Measurements from ENCODE around the gene OR4D6. TPM values are rescaled to one million over a fixed set of nuclear protein-coding genes. Genes with fewer than 3 reads are reported as not detected.

Gene OR4D6
- total and polyA plus RNA-seq, 2 experiments from 2014 or later, result not detected

DNA sequence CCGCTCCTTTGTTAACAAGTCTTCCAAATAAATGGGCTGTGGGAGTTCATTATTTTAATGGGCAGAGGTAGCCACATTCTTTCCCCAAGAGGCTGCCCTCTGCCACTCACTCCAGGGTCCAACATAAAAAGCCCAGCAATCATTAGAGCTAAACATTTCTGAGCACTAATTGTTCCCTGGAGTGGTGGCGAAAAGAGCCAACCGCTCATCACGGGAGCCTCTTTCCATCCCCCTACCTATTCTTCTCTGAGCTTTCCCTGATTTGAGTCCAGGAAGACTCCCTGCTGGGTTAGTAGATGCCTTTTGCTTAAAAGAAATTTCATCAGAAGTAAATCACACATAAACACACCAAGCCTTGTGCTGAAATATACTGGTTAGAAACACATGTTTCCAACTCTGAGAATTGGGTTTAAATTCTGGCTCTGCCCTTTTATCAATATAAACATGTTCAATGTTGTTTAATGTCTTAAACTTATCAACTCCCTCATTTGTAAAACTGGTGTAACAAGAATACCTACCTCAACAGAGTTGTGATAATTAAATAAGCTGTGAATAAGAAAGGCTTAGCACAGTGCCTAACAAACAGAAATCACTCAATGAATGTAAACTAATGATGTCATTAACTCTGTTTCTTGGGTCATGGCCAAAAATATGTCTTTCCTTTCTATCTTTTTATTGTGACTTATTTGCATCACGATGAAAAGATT is 30.2 kb upstream of the OR4D6 start, which contains the start of gene OR5A2:
Gene OR5A2, minus strand, starts transcription at position 53 of the 707 bp plus-strand sequence. CDS start 3,460 bp downstream, outside the sequence.
- H3K9me3 ChIP-seq (ENCODE audit: low read depth), result no peaks in the 10 kb centered on the region
- no peaks in the 10 kb centered on the region for H3K4me1 ChIP-seq (ENCODE audit: insufficient read depth)
- H3K9ac ChIP-seq, result no peak within 1 kb of the TSS
- H3K27me3 ChIP-seq (replicated peaks; ENCODE audit: insufficient read depth), result peaks cover 5% of the 10 kb centered on the region; the same call in 1 of the 2 replicates
- H3K36me3 ChIP-seq (ENCODE audit: low read depth), result no peaks in the 10 kb centered on the region
- in situ Hi-C loops (cut with MboI), result no loop called here
- no peaks in the 10 kb centered on the region for H3K9me2 ChIP-seq (ENCODE audit: insufficient read depth)
- H2AFZ ChIP-seq, result no peak within 1 kb of the TSS
- 42 to 53% methylated on average over 5 of the region's 5 CpGs for WGBS, 2 experiments (ENCODE audit: low coverage in 1 of 2, low lambda C conversion rate in 2 of 2, missing lambda C conversion rate in 2 of 2)
- no peaks in the 10 kb centered on the region for H3K79me2 ChIP-seq (ENCODE audit: insufficient read depth)
- no peak for TF ChIP-seq EZH2phosphoT487 (IDR thresholded peaks at IDR 0.05; ENCODE audit: insufficient read depth, low read depth)
- TF ChIP-seq EZH2 (IDR thresholded peaks at IDR 0.05; ENCODE audit: insufficient read depth, poor library complexity, severe bottlenecking), result no peak
- H3K4me2 ChIP-seq (ENCODE audit: unreplicated experiment), result no peak within 1 kb of the TSS
- DNase-seq, result no peak
- H3K27ac ChIP-seq, result no peak within 1 kb of the TSS
- no peaks in the 10 kb centered on the region for H3F3A ChIP-seq (ENCODE audit: insufficient read depth)
- no peak within 1 kb of the TSS for H3K4me3 ChIP-seq
- H4K20me1 ChIP-seq (ENCODE audit: insufficient read depth), result no peaks in the 10 kb centered on the region

DNA sequence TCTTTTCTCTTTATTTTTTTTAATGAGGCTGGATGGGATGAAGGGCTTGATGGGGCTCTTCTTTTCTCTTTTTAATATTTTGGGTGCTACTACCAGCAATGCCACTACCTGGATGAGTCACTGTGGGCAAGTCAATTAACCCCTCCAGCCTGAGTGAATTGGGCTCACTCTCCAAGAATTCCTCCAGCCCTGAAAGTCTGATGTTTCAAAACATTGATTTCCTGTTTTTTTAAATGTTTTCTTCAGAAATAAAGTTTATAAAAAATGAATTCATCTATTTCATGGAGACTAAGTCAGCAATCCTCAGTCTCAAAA is 29.7 kb upstream of the OR4D6 start:
- Histone ChIP-seq H3K79me2 (ENCODE audit: insufficient read depth) (no peaks in the 10 kb centered on the region), H3K9ac (no peak overlapping the region), H3K9me2 (ENCODE audit: insufficient read depth) (no peaks in the 10 kb centered on the region), H4K20me1 (ENCODE audit: insufficient read depth) (no peaks in the 10 kb centered on the region), H3K36me3 (ENCODE audit: low read depth) (no peaks in the 10 kb centered on the region), H3K4me2 (ENCODE audit: unreplicated experiment) (no peak overlapping the region), H3K27me3 (replicated peaks; ENCODE audit: insufficient read depth) (peaks cover 5% of the 10 kb centered on the region; the same call in 1 of the 2 replicates), H3K27ac (no peak overlapping the region), H3F3A (ENCODE audit: insufficient read depth) (no peaks in the 10 kb centered on the region), H3K4me3 (no peak overlapping the region), H2AFZ (no peak overlapping the region), H3K9me3 (ENCODE audit: low read depth) (no peaks in the 10 kb centered on the region), H3K4me1 (ENCODE audit: insufficient read depth) (no peaks in the 10 kb centered on the region)
- TF ChIP-seq EZH2phosphoT487 (IDR thresholded peaks at IDR 0.05; ENCODE audit: insufficient read depth, low read depth) (no peak), EZH2 (IDR thresholded peaks at IDR 0.05; ENCODE audit: insufficient read depth, poor library complexity, severe bottlenecking) (no peak)
- in situ Hi-C loops (cut with MboI), result no loop called here
- no peak for DNase-seq

DNA sequence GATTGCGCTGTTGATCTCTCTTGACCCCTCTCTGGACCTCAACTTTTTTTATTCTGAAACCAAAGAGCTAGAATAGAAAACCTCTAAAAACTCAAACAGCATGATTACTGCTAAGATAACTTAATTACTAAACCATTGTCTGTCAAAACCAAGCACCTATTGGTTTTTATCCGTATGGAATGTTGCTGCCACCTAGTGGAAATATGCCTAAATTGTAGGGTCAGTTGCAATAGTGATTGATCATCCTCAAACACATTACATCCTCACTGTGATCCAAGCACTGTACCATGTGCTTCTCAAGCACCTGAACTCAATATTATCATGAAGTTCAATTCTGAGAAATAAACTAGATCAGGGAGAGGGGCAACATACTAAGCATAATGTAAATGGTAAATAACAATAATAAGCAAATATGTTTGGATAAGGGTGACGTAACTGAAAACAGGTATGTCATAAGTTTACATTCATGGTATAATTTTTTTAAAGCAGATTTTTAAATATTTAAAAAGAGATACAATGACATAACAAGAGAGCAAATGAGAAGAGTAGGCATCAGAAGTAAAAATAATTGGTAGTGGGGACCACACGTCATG is 26.7 kb upstream of the OR4D6 start:
- H3K4me3 ChIP-seq, result no peak overlapping the region

GRCh38 chr11:59436169-59436568 is 20.6 kb upstream of the OR4D6 start, which contains the start of gene OR5A1:
OR5A1 (plus strand) TSS chr11:59436469; CDS start chr11:59443169, 6,700 bp downstream.
- WGBS, 2 experiments (ENCODE audit: low coverage in 1 of 2, low lambda C conversion rate in 2 of 2, missing lambda C conversion rate in 2 of 2), result 29 to 40% methylated on average over 3 of the region's 3 CpGs
- no peak for DNase-seq
- Histone ChIP-seq H4K20me1 (ENCODE audit: insufficient read depth) (no peaks in the 10 kb centered on the region), H3F3A (ENCODE audit: insufficient read depth) (no peaks in the 10 kb centered on the region), H3K9ac (no peak within 1 kb of the TSS), H3K4me2 (ENCODE audit: unreplicated experiment) (no peak within 1 kb of the TSS), H3K9me3 (ENCODE audit: low read depth) (no peaks in the 10 kb centered on the region), H3K4me1 (ENCODE audit: insufficient read depth) (no peaks in the 10 kb centered on the region), H3K36me3 (ENCODE audit: low read depth) (no peaks in the 10 kb centered on the region), H3K9me2 (ENCODE audit: insufficient read depth) (no peaks in the 10 kb centered on the region), H3K79me2 (ENCODE audit: insufficient read depth) (no peaks in the 10 kb centered on the region), H3K27me3 (replicated peaks; ENCODE audit: insufficient read depth) (0 out of 2 replicates have a peak, but pooled peaks cover 17% of the 10 kb centered on the region), H2AFZ (no peak within 1 kb of the TSS), H3K27ac (no peak within 1 kb of the TSS), H3K4me3 (no peak within 1 kb of the TSS)
- no peak for TF ChIP-seq EZH2 (IDR thresholded peaks at IDR 0.05; ENCODE audit: insufficient read depth, poor library complexity, severe bottlenecking)
- no peak for TF ChIP-seq EZH2phosphoT487 (IDR thresholded peaks at IDR 0.05; ENCODE audit: insufficient read depth, low read depth)
- in situ Hi-C loops (cut with MboI), result no loop called here

More for the DNA sequence above, 26.7 kb upstream of the OR4D6 start:
- WGBS, 2 experiments (ENCODE audit: low coverage in 1 of 2, low lambda C conversion rate in 2 of 2, missing lambda C conversion rate in 2 of 2), result 70 to 74% methylated on average over 4 of the region's 4 CpGs
- H3K4me1 ChIP-seq (ENCODE audit: insufficient read depth), result no peaks in the 10 kb centered on the region
- H3K9me3 ChIP-seq (ENCODE audit: low read depth), result no peaks in the 10 kb centered on the region
- H3K27me3 ChIP-seq (replicated peaks; ENCODE audit: insufficient read depth), result peaks cover 12% of the 10 kb centered on the region; the same call in 1 of the 2 replicates
- DNase-seq, result peak; percentile 48
- no peaks in the 10 kb centered on the region for H3K9me2 ChIP-seq (ENCODE audit: insufficient read depth)
- no peak for TF ChIP-seq EZH2phosphoT487 (IDR thresholded peaks at IDR 0.05; ENCODE audit: insufficient read depth, low read depth)
- no peak for TF ChIP-seq EZH2 (IDR thresholded peaks at IDR 0.05; ENCODE audit: insufficient read depth, poor library complexity, severe bottlenecking)
- no peak overlapping the region for H3K9ac ChIP-seq
- in situ Hi-C loops (cut with MboI), result no loop called here
- no peaks in the 10 kb centered on the region for H3K79me2 ChIP-seq (ENCODE audit: insufficient read depth)
- H3K4me2 ChIP-seq (ENCODE audit: unreplicated experiment), result no peak overlapping the region
- no peaks in the 10 kb centered on the region for H3F3A ChIP-seq (ENCODE audit: insufficient read depth)
- H3K27ac ChIP-seq, result no peak overlapping the region
- H3K36me3 ChIP-seq (ENCODE audit: low read depth), result no peaks in the 10 kb centered on the region
- H2AFZ ChIP-seq, result no peak overlapping the region
- no peaks in the 10 kb centered on the region for H4K20me1 ChIP-seq (ENCODE audit: insufficient read depth)

Data from GM23248 (cell line).